ENCODE results near the gene ARID1A. TPM values are rescaled to one million over a fixed set of nuclear protein-coding genes. Genes with fewer than 3 reads are reported as not detected.

ARID1A gene
- polyA plus RNA-seq, 1 donor (not counting 4 experiments of a cell fraction or from before 2014, with no cell fraction given): 10.2 TPM

DNA sequence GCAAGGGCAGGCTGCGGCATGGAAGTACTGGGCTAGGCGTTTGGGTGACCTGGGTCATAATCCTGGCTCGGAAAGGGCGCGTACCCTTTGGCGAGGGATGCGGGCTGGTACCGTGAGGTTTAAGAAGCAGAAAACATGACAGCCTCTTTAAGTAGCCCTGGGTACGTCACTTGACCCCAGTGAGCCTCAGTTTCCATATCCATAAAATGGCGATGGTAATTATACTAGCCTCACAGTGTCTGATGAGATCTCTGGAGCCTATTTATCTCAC lies 92.6 kb downstream of the ARID1A start:
- H3K4me3 ChIP-seq (ENCODE audit: control insufficient read depth in 2 of 3, extremely low read depth in 1 of 3, insufficient read depth in 2 of 3, low read depth in 1 of 3, low read length in 3 of 3): peak overlapping the region; percentile 67 to 85 (median 81)
- H3K27ac ChIP-seq (ENCODE audit: control insufficient read depth, insufficient read depth, low read length): peak overlapping the region; percentile 95
- DNase-seq (ENCODE audit: low read depth, low spot score): no peak
- peaks cover 2 to 4% of the 10 kb centered on the region in 2 experiments for H3K36me3 ChIP-seq (ENCODE audit: control insufficient read depth in 2 of 2, extremely low read depth in 1 of 2, insufficient read depth in 2 of 2, low read length in 2 of 2)
- H3K79me2 ChIP-seq (ENCODE audit: control insufficient read depth, insufficient read depth, low read length): peaks cover 1% of the 10 kb centered on the region
- H4K20me1 ChIP-seq (ENCODE audit: control insufficient read depth, extremely low read depth, insufficient read depth, low read length): no peaks in the 10 kb centered on the region
- H2AFZ ChIP-seq (ENCODE audit: control insufficient read depth, low read length): peak overlapping the region; percentile 8
- no peaks in the 10 kb centered on the region for H3K9me1 ChIP-seq (ENCODE audit: control insufficient read depth, extremely low read depth, insufficient read depth, low read length)
- dilution Hi-C loops (cut with MboI; ENCODE audit: extremely low pct_ligation_motif_present, low sequenced_read_pairs): no loop called here
- peaks cover 28% of the 10 kb centered on the region for H3K4me1 ChIP-seq (ENCODE audit: control insufficient read depth, extremely low read depth, insufficient read depth, low read length)
- H3K9ac ChIP-seq (ENCODE audit: control insufficient read depth, extremely low read depth, insufficient read depth, low read length): peak overlapping the region; percentile 94
- H3K9me3 ChIP-seq (ENCODE audit: control insufficient read depth, low read depth, low read length): no peaks in the 10 kb centered on the region
- no peaks in the 10 kb centered on the region for H3K27me3 ChIP-seq (ENCODE audit: control insufficient read depth, extremely low read depth, insufficient read depth, low read length)
- FAIRE-seq: no peak
- H3K4me2 ChIP-seq (ENCODE audit: control insufficient read depth, extremely low read depth, insufficient read depth, low read depth, low read length): peak overlapping the region; percentile 87
- TF ChIP-seq CTCF (optimal IDR thresholded peaks at IDR 0.05 in 1 of 3, IDR thresholded peaks at IDR 0.05 in 1 of 3, conservative IDR thresholded peaks at IDR 0.05 in 1 of 3; ENCODE audit: extremely low read depth in 1 of 3, insufficient read depth in 2 of 3, low read length in 3 of 3) (no peak), EZH2 (IDR thresholded peaks at IDR 0.05; ENCODE audit: low read length) (no peak)

- TF ChIP-seq EZH2 (IDR thresholded peaks at IDR 0.05; ENCODE audit: low read length): no peak
- TF ChIP-seq CTCF (optimal IDR thresholded peaks at IDR 0.05 in 1 of 3, IDR thresholded peaks at IDR 0.05 in 1 of 3, conservative IDR thresholded peaks at IDR 0.05 in 1 of 3; ENCODE audit: extremely low read depth in 1 of 3, insufficient read depth in 2 of 3, low read length in 3 of 3): peak; percentile 92 to 95 (median 93)
- peak overlapping the region; percentile 67 to 85 (median 81) for H3K4me3 ChIP-seq (ENCODE audit: control insufficient read depth in 2 of 3, extremely low read depth in 1 of 3, insufficient read depth in 2 of 3, low read depth in 1 of 3, low read length in 3 of 3)
- peak; percentile 86 for FAIRE-seq
- no peaks in the 10 kb centered on the region for H3K9me1 ChIP-seq (ENCODE audit: control insufficient read depth, extremely low read depth, insufficient read depth, low read length)
- H3K4me2 ChIP-seq (ENCODE audit: control insufficient read depth, extremely low read depth, insufficient read depth, low read depth, low read length): peak overlapping the region; percentile 87
- peak overlapping the region; percentile 95 for H3K27ac ChIP-seq (ENCODE audit: control insufficient read depth, insufficient read depth, low read length)
- peak overlapping the region; percentile 94 for H3K9ac ChIP-seq (ENCODE audit: control insufficient read depth, extremely low read depth, insufficient read depth, low read length)
- peaks cover 1% of the 10 kb centered on the region for H3K79me2 ChIP-seq (ENCODE audit: control insufficient read depth, insufficient read depth, low read length)
- peaks cover 2 to 6% of the 10 kb centered on the region in 2 experiments for H3K36me3 ChIP-seq (ENCODE audit: control insufficient read depth in 2 of 2, extremely low read depth in 1 of 2, insufficient read depth in 2 of 2, low read length in 2 of 2)
- DNase-seq (ENCODE audit: low read depth, low spot score): no peak
- dilution Hi-C loops (cut with MboI; ENCODE audit: extremely low pct_ligation_motif_present, low sequenced_read_pairs): no loop called here
- H3K9me3 ChIP-seq (ENCODE audit: control insufficient read depth, low read depth, low read length): no peaks in the 10 kb centered on the region
- H2AFZ ChIP-seq (ENCODE audit: control insufficient read depth, low read length): peak overlapping the region; percentile 4
- no peaks in the 10 kb centered on the region for H3K27me3 ChIP-seq (ENCODE audit: control insufficient read depth, extremely low read depth, insufficient read depth, low read length)
- peaks cover 28% of the 10 kb centered on the region for H3K4me1 ChIP-seq (ENCODE audit: control insufficient read depth, extremely low read depth, insufficient read depth, low read length)
- H4K20me1 ChIP-seq (ENCODE audit: control insufficient read depth, extremely low read depth, insufficient read depth, low read length): no peaks in the 10 kb centered on the region
Measured at GRCh38 chr1:26788836-26789611, 93.2 kb downstream of the ARID1A start.

Measured in keratinocyte (primary cell).